ENCODE data around the gene MTG2.

DNA sequence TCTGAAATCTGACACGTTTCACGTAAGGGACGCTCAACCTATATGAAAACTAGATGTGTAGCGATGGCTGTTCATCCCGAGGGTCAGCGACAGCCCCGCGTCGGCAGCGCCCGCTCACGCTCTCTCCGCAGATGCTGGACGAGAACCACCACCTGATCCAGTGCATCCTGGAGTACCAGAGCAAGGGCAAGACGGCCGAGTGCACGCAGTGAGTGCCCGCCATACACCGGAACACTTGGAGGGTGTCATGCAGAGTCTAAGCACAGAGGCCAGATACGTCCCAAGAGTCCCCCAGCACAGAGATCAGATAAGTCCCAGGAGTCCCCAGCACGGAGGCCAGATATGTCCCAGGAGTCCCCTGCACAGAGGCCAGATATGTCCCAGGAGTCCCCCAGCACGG is 24.3 kb upstream of the MTG2 start:
- TF ChIP-seq POLR2AphosphoS5 (IDR thresholded peaks at IDR 0.05) (no peak), CTCF (IDR thresholded peaks at IDR 0.05) (no peak)
